ENCODE results near the gene PLIN4. TPM values are rescaled to one million over a fixed set of nuclear protein-coding genes. Genes with fewer than 3 reads are reported as not detected.

The PLIN4 gene
- total and polyA plus RNA-seq, 8 donors = 0.88 to 4.0 (median 1.1) TPM

GRCh38 chr19:4498694-4499093 lies 19.6 kb downstream of the PLIN4 start:
- H3K27me3 ChIP-seq = no peaks in the 10 kb centered on the region
- peaks cover 0 to 100% of the 10 kb centered on the region in 2 donors for H3K36me3 ChIP-seq
- no peak overlapping the region for H3K27ac ChIP-seq
- no peaks in the 10 kb centered on the region for H3K4me1 ChIP-seq
- DNase-seq = no peak
- no peak for ATAC-seq
- no peak overlapping the region for H3K4me3 ChIP-seq
- H3K9me3 ChIP-seq = no peaks in the 10 kb centered on the region
- no peak for TF ChIP-seq CTCF (IDR thresholded peaks at IDR 0.05)
- intact Hi-C loops (cut with DNase I) = no loop called here

GRCh38 chr19:4497770-4498389 lies 20.4 kb downstream of the PLIN4 start:
- Histone ChIP-seq H3K4me3 (no peak overlapping the region), H3K27ac (no peak overlapping the region), H3K36me3 (peaks cover 0 to 97% of the 10 kb centered on the region in 2 donors), H3K4me1 (no peaks in the 10 kb centered on the region), H3K9me3 (no peaks in the 10 kb centered on the region), H3K27me3 (no peaks in the 10 kb centered on the region)
- intact Hi-C loops (cut with DNase I) = no loop called here
- no peak for DNase-seq
- TF ChIP-seq CTCF (IDR thresholded peaks at IDR 0.05) = no peak
- ATAC-seq = no peak

GRCh38 chr19:4496304-4496703 lies 22.0 kb downstream of the PLIN4 start:
- no peaks in the 10 kb centered on the region for H3K4me1 ChIP-seq
- intact Hi-C loops (cut with DNase I) = no loop called here
- H3K4me3 ChIP-seq = no peak overlapping the region
- peaks cover 0 to 90% of the 10 kb centered on the region in 2 donors for H3K36me3 ChIP-seq
- no peak for TF ChIP-seq CTCF (IDR thresholded peaks at IDR 0.05)
- no peak for ATAC-seq
- no peaks in the 10 kb centered on the region for H3K9me3 ChIP-seq
- no peak overlapping the region for H3K27ac ChIP-seq
- H3K27me3 ChIP-seq = no peaks in the 10 kb centered on the region
- no peak for DNase-seq

- H3K27ac ChIP-seq = no peak overlapping the region
- DNase-seq (no peak), ATAC-seq (peak; percentile 13)
- no peaks in the 10 kb centered on the region for H3K4me1 ChIP-seq
- intact Hi-C loops (cut with DNase I) = no loop called here
- no peak for TF ChIP-seq CTCF (IDR thresholded peaks at IDR 0.05)
- H3K9me3 ChIP-seq = no peaks in the 10 kb centered on the region
- H3K4me3 ChIP-seq = no peak overlapping the region
- H3K36me3 ChIP-seq = peaks cover 0 to 87% of the 10 kb centered on the region in 2 donors
- H3K27me3 ChIP-seq = no peaks in the 10 kb centered on the region
Observed at GRCh38 chr19:4495471-4495870, 22.8 kb downstream of the PLIN4 start.

GRCh38 chr19:4494691-4495064 lies 23.6 kb downstream of the PLIN4 start:
- Histone ChIP-seq H3K36me3 (peaks cover 0 to 87% of the 10 kb centered on the region in 2 donors), H3K27me3 (no peaks in the 10 kb centered on the region), H3K4me3 (no peak overlapping the region), H3K27ac (no peak overlapping the region), H3K4me1 (no peaks in the 10 kb centered on the region), H3K9me3 (no peaks in the 10 kb centered on the region)
- DNase-seq (no peak), ATAC-seq (no peak)
- intact Hi-C loops (cut with DNase I) = no loop called here
- no peak for TF ChIP-seq CTCF (IDR thresholded peaks at IDR 0.05)

Measured in left lung (tissue), 10 donors.